GM10248 (cell line): ENCODE measurements around the gene EPB41L4B.

Experiments
- CTCF ChIA-PET: fragments of 300-600 bp; sonication (Branson Sonifier 250); formaldehyde crosslinking; extraction: SDS; loops from one replicate; lab custom pipeline; 2021; ENCODE audit warnings: antibody characterized with exemption; lab: Yijun Ruan, JAX
- POLR2A ChIA-PET: fragments of 350-650 bp; sonication (Branson Sonifier 250); formaldehyde crosslinking; extraction: SDS; loops from one replicate; lab custom pipeline; 2020; ENCODE audit warnings: antibody characterized with exemption; lab: Yijun Ruan, JAX
- DNase-seq: peaks from one replicate; pipeline ENCODE4 v3.0.0; 2012; ENCODE audit errors: extremely low spot score
- TF ChIP-seq, protein P1 (sequence below): IDR thresholded peaks from 2 replicates; pipeline ENCODE4 v1.5.1; 2012; ENCODE audit warnings: mild to moderate bottlenecking, low read depth; ENCODE audit errors: extremely low read depth, missing control alignments, control extremely low read depth

The EPB41L4B gene

DNA sequence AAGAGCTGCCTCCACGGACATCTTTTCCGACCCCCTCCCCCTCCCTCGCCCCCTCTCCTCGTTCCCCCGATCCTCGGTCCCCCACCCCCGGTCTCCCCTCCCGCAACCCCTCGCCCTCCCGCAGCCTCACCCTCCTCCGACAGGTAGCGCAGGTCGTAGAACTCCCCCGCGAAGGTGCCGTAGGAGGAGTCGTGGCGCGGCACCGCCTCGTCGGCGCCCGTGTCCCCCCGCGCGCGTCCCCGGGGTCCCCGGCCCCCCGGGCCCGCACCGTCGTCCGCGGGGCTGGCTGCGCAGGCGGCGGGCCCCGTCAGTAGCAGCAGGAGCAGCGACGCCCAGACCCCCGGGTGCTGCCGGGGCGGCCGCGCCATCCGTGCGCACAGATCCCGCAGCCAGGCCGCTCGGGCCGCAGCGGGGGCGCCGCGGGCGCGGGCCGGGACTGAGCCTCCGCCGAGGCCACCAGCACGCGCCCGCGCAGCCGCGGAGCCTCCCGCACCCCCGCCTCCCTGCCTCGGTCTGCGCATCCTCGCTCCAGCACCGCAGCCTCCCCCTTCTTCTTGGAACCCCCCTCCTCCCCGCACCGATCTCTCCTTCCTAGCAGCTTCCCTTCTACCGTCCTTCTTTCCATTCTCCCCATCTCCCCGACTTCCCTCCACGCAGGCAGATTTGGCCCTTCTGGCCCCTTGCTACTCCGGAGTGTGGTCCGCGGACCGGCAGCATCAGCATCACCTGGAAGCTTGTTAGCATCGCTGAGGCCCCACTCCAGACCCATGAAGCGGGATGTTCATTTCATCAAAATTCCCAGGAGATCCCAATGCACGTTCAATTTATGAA, 153.9 kb downstream of the EPB41L4B start, which contains the start of gene FRRS1L:
Gene FRRS1L, minus strand, starts transcription at position 479 of the 831 bp plus-strand sequence. Its CDS starts 111 bp downstream, at position 368.
- DNase-seq = no peak
- TF ChIP-seq, protein P1, sequence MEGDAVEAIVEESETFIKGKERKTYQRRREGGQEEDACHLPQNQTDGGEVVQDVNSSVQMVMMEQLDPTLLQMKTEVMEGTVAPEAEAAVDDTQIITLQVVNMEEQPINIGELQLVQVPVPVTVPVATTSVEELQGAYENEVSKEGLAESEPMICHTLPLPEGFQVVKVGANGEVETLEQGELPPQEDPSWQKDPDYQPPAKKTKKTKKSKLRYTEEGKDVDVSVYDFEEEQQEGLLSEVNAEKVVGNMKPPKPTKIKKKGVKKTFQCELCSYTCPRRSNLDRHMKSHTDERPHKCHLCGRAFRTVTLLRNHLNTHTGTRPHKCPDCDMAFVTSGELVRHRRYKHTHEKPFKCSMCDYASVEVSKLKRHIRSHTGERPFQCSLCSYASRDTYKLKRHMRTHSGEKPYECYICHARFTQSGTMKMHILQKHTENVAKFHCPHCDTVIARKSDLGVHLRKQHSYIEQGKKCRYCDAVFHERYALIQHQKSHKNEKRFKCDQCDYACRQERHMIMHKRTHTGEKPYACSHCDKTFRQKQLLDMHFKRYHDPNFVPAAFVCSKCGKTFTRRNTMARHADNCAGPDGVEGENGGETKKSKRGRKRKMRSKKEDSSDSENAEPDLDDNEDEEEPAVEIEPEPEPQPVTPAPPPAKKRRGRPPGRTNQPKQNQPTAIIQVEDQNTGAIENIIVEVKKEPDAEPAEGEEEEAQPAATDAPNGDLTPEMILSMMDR = no peak
- CTCF ChIA-PET = interaction anchor here (1.2 kb wide), 1 partner anchor 27 kb away, joined by 3 read pairs; no protein-coding TSS in a partner anchor
- POLR2A ChIA-PET = no interaction called here

DNA sequence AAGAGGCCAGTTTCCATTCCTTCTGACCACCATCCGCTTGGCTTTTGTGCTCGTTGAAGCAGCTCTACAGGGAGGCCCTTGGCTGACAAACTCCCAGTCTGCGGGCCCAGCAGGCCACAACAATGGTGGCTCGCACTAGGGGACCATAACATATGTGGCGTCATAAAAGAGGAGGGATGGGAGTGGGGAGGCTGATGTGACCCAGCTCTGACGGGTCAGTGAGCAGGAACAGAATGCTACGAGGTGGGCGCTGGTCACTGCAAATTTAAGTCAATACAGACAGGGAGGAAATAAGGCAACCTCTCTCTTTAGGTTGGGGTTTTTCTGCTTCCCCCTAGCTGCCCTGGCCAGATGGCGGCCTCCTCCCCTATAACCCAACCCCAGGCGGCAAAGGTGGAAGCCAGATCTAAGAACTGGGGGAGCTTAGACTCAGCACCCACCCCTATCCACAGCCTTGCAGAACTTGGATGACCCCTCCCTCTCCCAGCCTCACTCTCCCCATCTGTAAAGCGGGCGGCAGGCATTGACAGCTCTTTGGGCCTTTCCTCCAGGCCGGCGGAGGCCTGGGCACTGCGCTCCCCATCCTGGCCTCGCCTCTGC, 154.6 kb downstream of the EPB41L4B start:
- DNase-seq = no peak
- ChIA-PET POLR2A (no interaction called here), CTCF (interaction anchor here (1.2 to 2.0 kb wide), 4 partner anchors 12 to 274 kb away, joined by 3 to 10 read pairs (median 4); no protein-coding TSS in a partner anchor)
- TF ChIP-seq, protein P1 = no peak

DNA sequence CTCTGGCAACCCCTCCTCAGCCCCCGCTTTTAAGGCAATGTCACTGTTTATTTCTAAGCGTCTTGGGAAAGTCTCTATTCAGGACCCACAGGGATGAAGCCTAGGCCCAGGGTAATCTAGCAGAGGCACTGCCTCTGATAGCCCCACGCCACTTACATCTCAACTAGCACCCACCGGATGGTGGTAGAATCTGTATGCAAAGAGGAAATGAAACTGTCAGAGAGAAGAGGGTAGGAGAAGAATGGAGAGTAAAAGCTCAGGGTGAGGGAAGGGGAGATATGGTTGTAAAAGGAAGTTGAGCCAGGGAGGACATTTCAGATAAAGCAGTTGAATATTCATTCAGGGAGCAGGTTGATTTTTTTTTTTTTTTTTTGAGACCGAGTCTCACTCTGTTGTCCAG, 156.8 kb downstream of the EPB41L4B start:
- ChIA-PET CTCF (interaction anchor here (1.7 to 2.0 kb wide), 2 partner anchors 20 kb away, joined by 4 to 10 read pairs; no protein-coding TSS in a partner anchor), POLR2A (no interaction called here)
- TF ChIP-seq, protein P1 = no peak
- no peak for DNase-seq

DNA sequence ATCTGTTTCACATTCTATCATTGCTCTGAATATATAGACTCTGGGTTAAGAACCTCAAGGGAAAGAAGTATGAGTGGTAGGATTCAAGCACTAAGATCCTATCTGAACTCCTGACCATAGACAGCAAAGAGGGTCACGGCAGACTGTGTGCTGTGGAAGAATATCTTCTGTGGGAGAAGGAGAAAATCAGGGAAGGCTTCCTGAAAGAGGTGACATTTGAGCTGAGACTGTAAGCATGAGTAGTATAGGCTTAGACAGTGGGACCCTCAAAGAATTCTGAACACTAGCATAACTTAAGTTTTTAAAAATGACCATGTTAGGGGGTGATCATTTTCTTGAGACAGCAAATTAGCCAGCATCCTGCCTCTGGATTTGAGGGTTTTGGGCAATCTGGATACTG, 157.7 kb downstream of the EPB41L4B start:
- no peak for DNase-seq
- TF ChIP-seq, protein P1 = no peak
- ChIA-PET POLR2A (no interaction called here), CTCF (interaction anchor here (0.7 kb wide), 1 partner anchor 21 kb away, joined by 3 read pairs; no protein-coding TSS in a partner anchor)

DNA sequence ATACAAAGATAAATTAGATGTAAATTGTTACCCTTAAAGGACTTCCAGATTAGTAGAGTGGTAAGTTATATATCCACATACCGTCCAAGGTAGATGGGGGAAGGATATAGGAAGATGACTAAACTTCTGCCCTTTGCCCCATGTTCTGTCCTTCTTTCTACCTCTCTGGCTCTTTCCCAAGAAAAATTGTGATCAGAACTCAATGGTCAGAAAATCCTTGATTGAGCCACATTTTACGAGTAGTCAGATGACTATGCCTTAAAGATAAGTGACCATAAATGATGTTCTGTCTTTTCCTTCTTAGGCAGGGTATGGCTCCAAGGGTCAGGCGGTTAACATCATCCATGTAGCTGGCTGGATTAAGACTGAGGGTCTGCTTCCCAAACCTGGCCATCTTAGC, 158.2 kb downstream of the EPB41L4B start:
- ChIA-PET CTCF (interaction anchor here (0.7 kb wide), 1 partner anchor 21 kb away, joined by 3 read pairs; no protein-coding TSS in a partner anchor), POLR2A (no interaction called here)
- TF ChIP-seq, protein P1 = no peak
- no peak for DNase-seq

DNA sequence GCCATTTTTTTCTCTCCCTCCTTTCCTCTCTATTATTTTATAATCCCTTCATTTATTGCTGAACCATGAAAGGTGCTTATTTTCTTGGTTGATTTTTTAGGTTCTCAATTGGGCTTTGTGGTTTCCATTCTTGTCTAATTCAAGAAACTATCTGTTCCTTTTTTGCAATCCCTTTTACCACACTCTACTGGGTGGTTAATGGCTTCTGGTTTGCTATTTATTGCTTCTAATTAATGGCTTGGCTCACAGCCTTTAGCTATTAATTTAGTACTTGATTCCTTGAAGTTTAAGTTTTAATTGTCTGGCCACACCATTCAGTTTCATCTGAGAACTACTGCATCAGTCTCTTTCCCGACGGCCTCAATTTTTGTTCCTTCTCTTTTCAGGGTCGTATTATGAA, 159.4 kb downstream of the EPB41L4B start:
- ChIA-PET POLR2A (no interaction called here), CTCF (no interaction called here)
- no peak for DNase-seq
- TF ChIP-seq, protein P1 = no peak
